Dendritic cell treated with granulocyte-macrophage colony-stimulating factor and Interleukin-4, amounts not matched to agents 40 ng/mL and 50 ng/mL, for 4 days (primary cell): Measurements from ENCODE around the gene RASGRF2.
"Not testable (repeated sequence)": the region's sequence is repeated elsewhere in the genome, so short reads cannot be mapped to it uniquely, and the experiment has no call there.

ENCODE experiments used
- H3K27ac Mint-ChIP-seq: one replicate; pipeline ENCODE4 v1.8.0; 2022; ENCODE audit warnings: mild to moderate bottlenecking, mixed read lengths
- H3K27me3 Mint-ChIP-seq: one replicate; pipeline ENCODE4 v1.8.0; 2022; ENCODE audit warnings: mild to moderate bottlenecking, mixed read lengths
- H3K36me3 Mint-ChIP-seq: one replicate; pipeline ENCODE4 v1.8.0; 2022; ENCODE audit warnings: low read depth, mixed read lengths
- H3K4me1 Mint-ChIP-seq: one replicate; pipeline ENCODE4 v1.8.0; 2022; ENCODE audit warnings: low read depth, mixed read lengths
- H3K4me3 Mint-ChIP-seq: one replicate; pipeline ENCODE4 v1.8.0; 2022; ENCODE audit warnings: mild to moderate bottlenecking, moderate library complexity, mixed read lengths
- H3K9me3 Mint-ChIP-seq: one replicate; pipeline ENCODE4 v1.8.0; 2022; ENCODE audit warnings: mixed read lengths
- intact Hi-C: fragments of 100-400 bp; cut with micrococcal nuclease; formaldehyde crosslinking; loops from one replicate; pipeline ENCODE4 v1.15.0; 2022

RASGRF2 gene

DNA sequence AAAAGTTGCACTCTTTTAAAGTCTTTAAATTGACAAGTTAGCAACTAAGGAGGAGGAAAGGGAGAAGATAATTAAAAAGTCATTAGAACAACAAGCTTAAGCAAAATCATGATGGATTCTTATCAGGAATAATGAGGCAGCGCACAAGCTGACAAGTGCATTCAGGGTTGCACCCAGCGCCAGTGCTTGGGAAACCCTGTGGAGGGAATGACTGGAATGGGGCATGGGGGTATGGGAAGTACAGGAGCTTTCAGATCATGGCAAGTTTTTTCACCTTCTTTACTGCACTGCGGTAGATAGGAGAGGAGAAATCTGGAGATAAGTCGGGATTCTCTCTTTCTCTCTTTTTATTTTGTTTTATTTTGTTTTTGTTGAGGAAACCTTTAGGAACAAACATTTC is 155.1 kb downstream of the RASGRF2 start:
- H3K4me1 Mint-ChIP-seq = no peaks in the 10 kb centered on the region
- intact Hi-C loops = no loop called here
- no peaks in the 10 kb centered on the region for H3K36me3 Mint-ChIP-seq
- H3K9me3 Mint-ChIP-seq = no peaks in the 10 kb centered on the region
- no peak overlapping the region for H3K27ac Mint-ChIP-seq
- peaks cover 2% of the 10 kb centered on the region for H3K27me3 Mint-ChIP-seq
- H3K4me3 Mint-ChIP-seq = no peak overlapping the region

DNA sequence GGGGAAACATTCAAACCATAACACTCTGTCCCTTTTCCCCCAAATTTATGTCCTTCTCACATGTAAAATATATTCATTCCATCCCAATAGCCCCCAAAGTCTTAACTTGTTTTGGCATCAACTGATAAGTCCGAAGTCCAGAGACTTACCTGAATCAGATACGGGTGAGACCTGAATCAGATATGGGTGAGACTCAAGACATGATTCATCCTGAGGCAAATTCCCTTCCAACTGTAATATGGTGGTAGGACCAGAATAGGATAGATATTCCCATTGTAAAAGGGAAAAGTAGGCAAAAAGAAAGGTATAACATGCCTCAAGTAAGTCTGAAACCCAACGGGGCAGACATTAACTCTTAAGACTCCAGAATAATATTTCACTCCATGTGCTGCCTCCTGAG is 157.4 kb downstream of the RASGRF2 start:
- intact Hi-C loops = no loop called here
- Mint-ChIP-seq H3K27ac (no peak overlapping the region), H3K36me3 (no peaks in the 10 kb centered on the region), H3K4me3 (no peak overlapping the region), H3K4me1 (no peaks in the 10 kb centered on the region), H3K27me3 (peaks cover 2% of the 10 kb centered on the region), H3K9me3 (no peaks in the 10 kb centered on the region)

- Mint-ChIP-seq H3K4me1 (peaks cover 4% of the 10 kb centered on the region), H3K9me3 (no peaks in the 10 kb centered on the region), H3K4me3 (no peak overlapping the region), H3K27ac (no peak overlapping the region), H3K36me3 (no peaks in the 10 kb centered on the region), H3K27me3 (no peaks in the 10 kb centered on the region)
- intact Hi-C loops = no loop called here
These were observed 161.1 kb downstream of the RASGRF2 start for GRCh38 chr5:81121273-81121672.

- H3K36me3 Mint-ChIP-seq = no peaks in the 10 kb centered on the region
- H3K4me3 Mint-ChIP-seq = no peak overlapping the region
- intact Hi-C loops = no loop called here
- H3K27me3 Mint-ChIP-seq = no peaks in the 10 kb centered on the region
- no peak overlapping the region for H3K27ac Mint-ChIP-seq
- H3K9me3 Mint-ChIP-seq = no peaks in the 10 kb centered on the region
- peaks cover 4% of the 10 kb centered on the region for H3K4me1 Mint-ChIP-seq
These were observed 161.9 kb downstream of the RASGRF2 start for GRCh38 chr5:81121836-81122630.

DNA sequence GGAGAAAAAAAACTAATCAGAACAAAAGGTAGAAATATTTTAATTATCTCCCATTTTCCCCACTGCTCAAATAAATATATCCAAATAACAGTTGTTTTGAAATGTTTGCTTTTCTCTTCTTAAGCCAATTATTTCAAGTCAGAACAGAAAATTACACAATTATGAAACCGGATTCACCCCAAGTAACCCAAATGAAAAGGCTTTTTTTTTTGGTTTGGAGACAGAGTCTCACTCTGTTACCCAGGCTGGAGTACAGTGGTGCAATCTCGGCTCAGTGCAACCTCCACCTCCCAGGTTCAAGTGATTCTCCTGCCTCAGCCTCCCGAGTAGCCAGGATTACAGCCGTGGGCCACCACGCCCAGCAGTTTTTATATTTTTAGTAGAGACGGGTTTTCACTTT is 164.5 kb downstream of the RASGRF2 start:
- H3K27me3 Mint-ChIP-seq, H3K36me3 Mint-ChIP-seq, H3K27ac Mint-ChIP-seq, H3K4me1 Mint-ChIP-seq, H3K4me3 Mint-ChIP-seq, intact Hi-C loops, H3K9me3 Mint-ChIP-seq: not testable (repeated sequence)

DNA sequence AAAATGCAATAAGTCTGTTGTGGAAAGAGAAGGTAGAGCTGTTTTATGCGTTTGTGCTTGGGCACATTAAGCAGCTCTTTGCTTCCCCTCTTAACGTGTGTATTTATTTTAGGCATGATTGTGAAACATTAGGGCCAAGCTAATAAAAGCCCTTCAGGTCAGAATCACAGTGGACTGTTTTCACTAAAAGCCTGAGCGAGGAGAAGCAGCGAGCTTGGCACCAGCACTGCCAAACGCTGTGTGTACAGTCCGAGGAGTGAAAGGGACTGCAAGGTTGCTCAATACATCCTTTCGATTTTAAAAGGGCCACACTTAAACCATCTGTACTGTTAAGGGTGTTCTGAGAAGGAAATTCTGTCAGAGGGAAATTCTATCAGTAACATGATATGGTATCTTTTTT is 165.8 kb downstream of the RASGRF2 start:
- no peaks in the 10 kb centered on the region for H3K36me3 Mint-ChIP-seq
- H3K27me3 Mint-ChIP-seq = peaks cover 8% of the 10 kb centered on the region
- H3K27ac Mint-ChIP-seq = no peak overlapping the region
- H3K9me3 Mint-ChIP-seq = no peaks in the 10 kb centered on the region
- intact Hi-C loops = no loop called here
- H3K4me1 Mint-ChIP-seq = peaks cover 4% of the 10 kb centered on the region
- H3K4me3 Mint-ChIP-seq = no peak overlapping the region

GRCh38 chr5:81128416-81128815 is 168.3 kb downstream of the RASGRF2 start:
- Mint-ChIP-seq H3K4me3 (no peak overlapping the region), H3K27me3 (peaks cover 8% of the 10 kb centered on the region), H3K27ac (no peak overlapping the region), H3K9me3 (no peaks in the 10 kb centered on the region), H3K4me1 (peaks cover 4% of the 10 kb centered on the region), H3K36me3 (no peaks in the 10 kb centered on the region)
- intact Hi-C loops = no loop called here

- Mint-ChIP-seq H3K4me3 (no peak overlapping the region), H3K36me3 (no peaks in the 10 kb centered on the region), H3K27ac (no peak overlapping the region), H3K9me3 (peaks cover 12% of the 10 kb centered on the region), H3K27me3 (peaks cover 8% of the 10 kb centered on the region), H3K4me1 (peaks cover 9% of the 10 kb centered on the region)
- intact Hi-C loops = no loop called here
These were observed 172.2 kb downstream of the RASGRF2 start for GRCh38 chr5:81132381-81132780.

GRCh38 chr5:81134066-81134465 is 173.9 kb downstream of the RASGRF2 start:
- Mint-ChIP-seq H3K9me3 (peaks cover 12% of the 10 kb centered on the region), H3K27me3 (peaks cover 8% of the 10 kb centered on the region), H3K4me3 (no peak overlapping the region), H3K27ac (no peak overlapping the region), H3K4me1 (peaks cover 9% of the 10 kb centered on the region), H3K36me3 (no peaks in the 10 kb centered on the region)
- intact Hi-C loops = no loop called here

GRCh38 chr5:81134566-81134965 is 174.4 kb downstream of the RASGRF2 start:
- intact Hi-C loops = no loop called here
- Mint-ChIP-seq H3K27me3 (peaks cover 8% of the 10 kb centered on the region), H3K36me3 (no peaks in the 10 kb centered on the region), H3K4me1 (peaks cover 9% of the 10 kb centered on the region), H3K9me3 (peaks cover 12% of the 10 kb centered on the region), H3K27ac (no peak overlapping the region), H3K4me3 (no peak overlapping the region)

- Mint-ChIP-seq H3K36me3 (no peaks in the 10 kb centered on the region), H3K4me3 (no peak overlapping the region), H3K9me3 (peaks cover 12% of the 10 kb centered on the region), H3K4me1 (peaks cover 9% of the 10 kb centered on the region), H3K27me3 (no peaks in the 10 kb centered on the region), H3K27ac (no peak overlapping the region)
- intact Hi-C loops = no loop called here
These were observed 176.4 kb downstream of the RASGRF2 start for GRCh38 chr5:81136557-81136956.

- peaks cover 9% of the 10 kb centered on the region for H3K4me1 Mint-ChIP-seq
- intact Hi-C loops = no loop called here
These were observed 177.7 kb downstream of the RASGRF2 start for GRCh38 chr5:81137833-81138232.

GRCh38 chr5:81140441-81140840 is 180.3 kb downstream of the RASGRF2 start:
- Mint-ChIP-seq H3K36me3 (no peaks in the 10 kb centered on the region), H3K9me3 (peaks cover 12% of the 10 kb centered on the region), H3K4me3 (no peak overlapping the region), H3K27me3 (peaks cover under 1% of the 10 kb centered on the region), H3K27ac (no peak overlapping the region), H3K4me1 (no peaks in the 10 kb centered on the region)
- intact Hi-C loops = no loop called here

More at GRCh38 chr5:81137833-81138232, 177.7 kb downstream of the RASGRF2 start:
- Mint-ChIP-seq H3K27ac (no peak overlapping the region), H3K27me3 (no peaks in the 10 kb centered on the region), H3K4me3 (no peak overlapping the region), H3K36me3 (no peaks in the 10 kb centered on the region), H3K9me3 (peaks cover 12% of the 10 kb centered on the region)

GRCh38 chr5:81140943-81141342 is 180.8 kb downstream of the RASGRF2 start:
- H3K27ac Mint-ChIP-seq = no peak overlapping the region
- no peaks in the 10 kb centered on the region for H3K4me1 Mint-ChIP-seq
- intact Hi-C loops = no loop called here
- H3K9me3 Mint-ChIP-seq = peaks cover 12% of the 10 kb centered on the region
- H3K27me3 Mint-ChIP-seq = peaks cover 3% of the 10 kb centered on the region
- H3K36me3 Mint-ChIP-seq = no peaks in the 10 kb centered on the region
- no peak overlapping the region for H3K4me3 Mint-ChIP-seq

DNA sequence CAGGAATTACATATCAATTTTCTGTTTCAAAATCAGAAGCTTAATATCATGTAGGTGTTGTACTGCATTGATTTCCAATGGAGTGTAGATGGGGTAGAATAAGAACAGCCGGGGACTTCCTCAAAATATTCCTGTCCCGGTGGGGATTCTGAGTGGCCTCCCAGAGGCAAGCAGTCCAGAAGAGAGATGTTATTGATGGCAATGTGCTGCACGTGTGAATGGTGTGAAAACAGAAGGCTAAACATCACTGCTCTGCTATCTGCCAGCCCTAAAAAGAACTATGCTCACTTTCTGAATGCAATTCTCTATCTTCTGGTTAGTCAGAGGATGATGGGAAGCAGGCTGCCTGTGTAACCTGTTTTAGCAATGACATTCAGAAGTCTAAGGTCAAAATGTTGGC is 181.9 kb downstream of the RASGRF2 start:
- H3K4me3 Mint-ChIP-seq = no peak overlapping the region
- no peak overlapping the region for H3K27ac Mint-ChIP-seq
- H3K27me3 Mint-ChIP-seq = peaks cover 3% of the 10 kb centered on the region
- no peaks in the 10 kb centered on the region for H3K4me1 Mint-ChIP-seq
- H3K9me3 Mint-ChIP-seq = peaks cover under 1% of the 10 kb centered on the region
- intact Hi-C loops = no loop called here
- no peaks in the 10 kb centered on the region for H3K36me3 Mint-ChIP-seq
